HTR-8/SVneo (cell line): Measurements from ENCODE around the gene DUSP5.
"Not testable (repeated sequence)": the region's sequence is repeated elsewhere in the genome, so short reads cannot be mapped to it uniquely, and the experiment has no call there.

Experiments
- DNase-seq: peaks from one replicate; pipeline ENCODE4 v3.0.0; 2011; ENCODE audit warnings: low spot score, mixed read lengths; ENCODE audit not compliant: insufficient read length
- FAIRE-seq: peaks from 2 replicates; lab custom pipeline; 2011; peaks lifted over from hg19 to GRCh38; lab: Jason Lieb, UNC

DUSP5 gene

DNA sequence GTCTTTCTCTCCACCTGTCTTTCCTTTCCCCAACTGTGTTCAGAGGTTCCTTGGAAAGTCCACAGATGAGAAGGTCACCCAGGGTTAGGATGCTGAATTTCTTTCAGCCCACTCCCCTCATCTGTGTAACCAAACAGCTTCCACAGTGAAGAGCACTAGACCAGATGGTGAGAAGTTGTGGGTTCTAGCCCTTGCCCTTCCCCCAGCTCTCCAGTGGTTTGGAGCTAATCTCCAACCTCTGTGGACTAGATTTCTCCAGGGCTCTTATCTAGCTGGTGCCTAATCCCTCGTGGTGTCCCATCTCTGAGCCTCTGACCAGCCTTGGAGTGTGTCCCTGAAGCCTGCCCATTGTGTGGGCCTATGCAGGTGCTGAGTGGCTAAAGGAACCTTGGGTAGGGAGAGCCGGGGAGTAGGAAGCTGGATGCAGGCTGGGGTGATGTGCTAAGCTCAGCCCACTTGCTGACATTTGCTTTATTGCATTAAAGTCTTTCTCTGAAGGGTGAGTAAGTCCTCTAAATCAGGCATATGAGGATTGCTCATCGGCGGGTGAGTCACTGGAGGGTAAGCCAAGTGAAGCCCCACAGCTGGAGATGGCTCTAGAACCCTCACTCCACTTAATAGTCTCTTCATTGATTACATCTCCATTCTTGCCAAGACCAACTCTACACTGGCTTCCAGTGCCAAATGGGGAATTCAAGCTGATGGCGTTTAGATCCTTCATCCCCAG, 14.9 kb downstream of the DUSP5 start:
- FAIRE-seq = peak; percentile 40
- DNase-seq = no peak

GRCh38 chr10:110513949-110514348, 16.2 kb downstream of the DUSP5 start:
- no peak for FAIRE-seq

DNA sequence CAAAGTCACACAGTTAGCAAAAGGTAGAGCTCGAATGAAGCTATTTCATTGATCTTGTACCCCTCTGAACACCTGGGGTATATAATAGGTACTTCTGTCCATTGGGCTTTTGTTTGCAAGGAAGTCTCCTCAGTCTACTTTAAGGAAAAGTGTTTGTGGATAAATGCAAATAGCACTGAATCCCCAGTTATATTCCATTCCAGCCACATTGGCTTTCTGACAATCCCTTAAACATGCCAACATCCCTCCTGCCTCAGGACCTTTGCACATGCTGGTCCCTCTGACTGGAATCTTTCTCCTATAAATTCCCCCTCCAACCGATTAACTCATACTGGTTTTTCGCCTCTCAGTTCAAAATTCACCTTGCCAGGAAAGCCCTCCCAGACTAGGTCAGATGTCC, 17.1 kb downstream of the DUSP5 start:
- FAIRE-seq (no peak), DNase-seq (no peak)

More at GRCh38 chr10:110513949-110514348, 16.2 kb downstream of the DUSP5 start:
- no peak for DNase-seq

- DNase-seq (no peak), FAIRE-seq (no peak)
These were observed 19.2 kb downstream of the DUSP5 start for GRCh38 chr10:110516815-110517492.

DNA sequence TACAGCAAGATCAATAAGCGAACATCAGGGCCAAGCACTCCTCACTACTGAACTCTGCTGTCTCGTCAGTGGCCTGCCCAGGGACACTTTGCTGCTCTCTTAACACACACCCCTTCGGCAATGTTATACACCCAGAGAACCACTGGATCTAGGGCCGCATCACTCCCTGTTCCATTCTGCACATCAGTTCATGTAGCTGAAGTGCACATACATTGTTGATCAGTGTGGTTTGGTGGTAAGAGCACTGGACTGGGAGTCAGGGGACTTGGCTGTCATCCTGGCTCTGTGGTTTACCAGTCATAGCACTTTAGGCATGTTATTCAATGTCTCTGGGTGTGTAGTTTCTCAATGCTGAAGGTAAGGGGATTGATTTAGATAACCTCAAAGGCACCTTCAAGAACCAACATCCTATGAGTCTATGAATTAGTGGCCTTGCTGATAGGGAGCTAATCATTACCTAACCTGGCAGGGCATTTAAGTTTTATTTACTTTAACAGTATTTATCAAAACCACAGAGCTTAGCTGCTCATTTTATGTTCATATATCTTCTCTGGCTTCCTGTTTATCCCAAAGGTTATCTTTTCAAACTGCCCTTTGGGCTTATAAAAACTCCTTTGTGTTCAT, 24.8 kb downstream of the DUSP5 start:
- no peak for DNase-seq
- FAIRE-seq = no peak

- FAIRE-seq (no peak), DNase-seq (no peak)
These were observed 26.0 kb downstream of the DUSP5 start for GRCh38 chr10:110523736-110524135.

- no peak for DNase-seq
- FAIRE-seq = no peak
These were observed 26.6 kb downstream of the DUSP5 start for GRCh38 chr10:110524179-110524858.

DNA sequence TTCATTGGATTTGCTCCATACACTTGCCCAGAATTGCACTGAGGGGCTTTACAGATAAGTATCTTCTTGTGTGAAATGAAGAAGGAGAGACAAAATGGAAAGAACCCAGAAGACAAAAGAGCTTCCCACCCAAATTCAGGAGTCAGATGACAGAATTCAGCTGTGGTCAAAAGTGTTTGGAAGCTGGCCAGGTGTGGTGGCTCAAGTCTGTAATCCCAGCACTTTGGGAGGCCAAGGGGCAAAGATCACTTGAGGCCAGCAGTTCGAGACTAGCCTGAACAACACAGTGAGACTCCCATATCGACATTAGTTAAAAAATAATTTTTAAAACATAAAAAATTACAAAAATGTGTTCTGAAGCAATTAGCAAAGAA, 27.1 kb downstream of the DUSP5 start:
- FAIRE-seq = no peak
- no peak for DNase-seq

DNA sequence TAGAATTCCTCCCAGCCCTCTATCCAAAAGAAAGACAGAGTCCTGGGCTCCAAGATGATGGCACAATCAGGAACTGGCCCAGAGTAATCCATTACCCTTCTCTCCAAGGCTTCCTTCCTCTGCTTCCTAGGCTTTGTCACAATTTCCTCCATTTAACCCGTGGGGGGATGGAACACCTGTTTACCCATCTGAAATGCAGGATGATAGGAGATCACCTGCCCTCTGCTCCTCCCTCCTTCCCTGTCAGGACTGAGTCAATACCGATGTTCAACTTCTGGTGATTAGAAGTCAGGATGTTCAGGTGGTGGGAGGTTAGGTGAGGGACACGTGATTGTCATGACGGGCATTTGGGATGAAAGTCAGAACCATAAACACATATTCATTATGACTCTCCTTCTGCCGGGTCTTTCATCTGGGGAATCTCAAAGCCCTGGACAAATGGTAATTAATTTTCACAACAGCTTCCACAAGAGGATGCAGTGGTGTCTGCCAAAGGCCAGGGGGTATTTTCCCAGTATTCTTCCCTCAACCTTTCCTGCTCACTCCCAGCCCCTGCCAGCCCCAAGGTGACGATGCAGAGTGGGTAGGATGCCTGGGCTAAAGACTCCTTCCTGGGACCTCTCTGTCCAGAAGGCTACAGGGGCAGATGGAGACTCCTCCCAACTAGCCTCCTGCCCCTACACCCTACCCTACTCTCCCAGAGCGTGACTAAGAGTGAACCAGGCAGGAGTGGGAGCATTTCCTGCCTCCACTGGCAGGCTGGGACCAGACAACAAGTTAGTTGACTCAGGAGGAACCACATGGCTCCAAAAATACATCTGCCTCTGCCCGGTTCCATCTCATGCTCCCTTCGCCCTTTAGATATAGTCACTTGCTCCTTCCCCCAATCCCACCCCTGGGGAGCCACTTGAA, 27.9 kb downstream of the DUSP5 start:
- no peak for DNase-seq
- no peak for FAIRE-seq

- DNase-seq = no peak
- no peak for FAIRE-seq
These were observed 30.0 kb downstream of the DUSP5 start for GRCh38 chr10:110527731-110528171.

DNA sequence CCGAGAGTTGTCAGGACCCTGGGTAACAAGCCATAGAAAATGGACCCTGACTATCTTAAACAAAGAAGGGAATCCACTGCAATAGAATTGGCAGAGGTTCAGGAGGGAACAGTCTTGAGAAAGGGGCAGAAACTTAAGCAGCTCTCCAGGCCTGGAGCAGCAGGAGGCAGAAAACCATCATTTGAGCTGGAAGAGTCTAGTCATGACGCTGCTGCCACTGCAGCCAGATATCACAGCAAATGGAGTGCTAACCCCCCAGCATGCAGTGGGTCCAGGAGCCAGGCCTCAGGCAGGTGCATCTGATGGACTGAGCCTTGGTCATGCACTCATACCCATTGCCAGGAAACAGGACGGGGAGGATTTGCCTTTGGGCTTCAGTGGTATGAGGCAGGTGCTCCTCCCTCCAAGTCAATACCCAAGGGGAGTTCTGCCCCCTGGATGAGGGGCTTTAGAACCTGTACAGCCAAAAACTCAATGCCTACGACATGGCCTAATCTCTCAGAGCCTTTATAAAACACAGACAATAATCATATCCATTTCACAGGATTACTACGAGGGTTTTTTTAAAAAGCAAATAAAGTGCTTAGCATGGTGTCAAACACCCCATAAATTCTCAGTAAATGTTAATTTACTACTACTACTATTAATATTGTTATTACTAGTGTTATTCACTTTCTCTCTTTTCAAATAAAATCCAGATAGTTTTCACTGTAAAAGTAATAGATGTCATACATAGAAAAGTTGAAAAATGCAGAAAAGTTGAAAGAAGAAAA, 30.7 kb downstream of the DUSP5 start:
- no peak for FAIRE-seq
- DNase-seq = no peak

DNA sequence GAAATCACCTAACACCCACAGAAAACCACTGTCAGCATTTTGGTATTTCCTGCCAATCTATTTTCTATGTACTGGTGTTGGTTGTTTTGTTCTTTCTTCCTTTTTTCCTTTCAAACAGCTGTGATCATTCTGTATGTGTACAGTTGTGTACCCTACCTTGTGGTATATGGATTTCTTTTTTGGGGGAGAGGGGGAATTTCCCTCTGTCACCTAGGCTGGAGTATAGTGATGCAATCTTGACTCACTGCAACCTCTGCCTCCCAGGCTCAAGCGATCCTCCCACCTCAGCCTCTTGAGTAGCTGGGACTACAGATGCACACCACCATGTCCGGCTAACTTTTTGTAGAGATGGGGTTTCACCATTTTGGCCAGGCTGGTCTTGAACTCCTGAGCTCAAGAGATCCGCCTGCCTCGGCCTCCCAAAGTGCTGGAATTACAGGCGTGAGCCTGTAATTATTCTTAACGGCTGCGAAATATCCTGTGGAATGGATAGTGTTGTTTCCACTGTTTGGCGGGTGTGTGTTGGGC, 31.4 kb downstream of the DUSP5 start:
- not testable (repeated sequence) for FAIRE-seq, DNase-seq

DNA sequence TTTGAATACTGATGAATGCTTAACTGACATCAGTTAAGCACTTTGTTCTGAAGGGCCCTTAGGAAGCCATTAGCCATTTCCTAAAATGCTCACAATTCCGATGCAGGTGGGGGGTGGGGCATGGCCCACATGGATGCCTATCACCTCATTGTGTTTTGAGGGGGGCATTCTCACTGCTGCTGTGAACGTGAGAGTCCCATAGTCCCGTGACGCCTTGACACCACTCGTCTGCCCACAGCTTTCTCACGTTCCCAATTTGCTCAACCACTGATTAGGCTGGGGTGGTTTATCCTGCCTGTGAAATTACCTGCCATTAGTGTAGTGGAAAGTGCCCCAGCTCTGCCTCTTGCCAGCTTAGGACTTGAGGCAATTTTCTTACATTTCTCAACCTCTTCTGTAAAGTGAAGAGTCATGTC, 31.9 kb downstream of the DUSP5 start:
- FAIRE-seq (no peak), DNase-seq (no peak)

DNA sequence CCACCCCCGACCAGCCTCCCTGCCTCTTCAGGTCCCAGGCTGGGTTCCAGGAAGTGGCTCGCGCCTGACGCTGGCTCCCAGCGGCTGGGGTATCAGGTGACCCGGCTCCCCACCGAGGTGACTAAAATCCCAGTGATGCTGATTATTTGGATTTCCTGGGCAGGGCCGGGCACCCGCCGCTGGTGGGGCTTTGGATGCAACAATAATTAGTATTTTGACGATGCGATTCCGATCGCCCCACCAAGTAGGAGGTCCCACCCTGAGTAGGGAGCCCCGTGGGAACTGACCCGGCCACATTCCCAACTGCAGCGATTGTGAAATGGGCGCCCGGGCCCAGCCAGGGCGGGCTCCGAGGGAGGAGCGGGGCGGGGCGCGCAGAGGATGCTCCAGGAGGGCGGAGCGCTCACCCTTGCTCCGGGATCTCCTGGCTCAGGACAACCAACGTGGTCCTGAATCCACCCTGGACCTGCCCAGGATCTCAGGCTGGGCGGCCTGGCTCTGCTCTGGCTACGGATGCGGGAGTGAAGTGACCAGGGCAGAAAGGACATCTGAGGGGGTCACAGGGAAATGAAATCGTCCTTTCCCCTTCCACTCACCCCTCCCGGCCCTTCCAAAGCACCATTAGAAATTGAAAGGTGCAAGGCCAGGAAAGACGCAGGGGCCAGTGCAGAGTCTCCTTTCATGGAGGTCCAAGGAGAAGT, 32.6 kb downstream of the DUSP5 start:
- DNase-seq = peak; percentile 71
- FAIRE-seq = no peak

GRCh38 chr10:110531687-110532086, 34.0 kb downstream of the DUSP5 start:
- DNase-seq (no peak), FAIRE-seq (no peak)

GRCh38 chr10:110532628-110533027, 34.9 kb downstream of the DUSP5 start:
- FAIRE-seq, DNase-seq: not testable (repeated sequence)

- FAIRE-seq (no peak), DNase-seq (no peak)
These were observed 35.4 kb downstream of the DUSP5 start for GRCh38 chr10:110533149-110533548.

DNA sequence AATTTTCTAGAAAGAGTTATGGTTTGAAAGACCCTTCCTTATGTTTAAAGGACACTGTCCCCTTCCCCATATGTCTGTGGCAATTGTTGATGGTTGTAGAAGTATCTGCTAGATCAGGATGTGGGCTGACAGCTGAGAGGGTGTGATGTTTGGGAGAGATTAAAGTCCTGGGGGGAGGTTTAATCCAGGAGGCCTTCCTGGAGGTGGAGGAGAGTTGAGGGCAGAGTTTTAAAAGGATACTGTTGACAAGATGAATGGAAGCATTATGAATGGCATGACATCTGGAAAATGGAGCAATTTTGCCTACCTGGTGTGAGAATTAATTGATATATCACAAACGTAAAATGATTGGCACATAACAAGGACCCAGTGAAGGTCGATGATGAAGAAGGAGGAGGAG, 36.9 kb downstream of the DUSP5 start:
- DNase-seq (no peak), FAIRE-seq (no peak)
